ENCODE results near the gene ADNP2. TPM values are rescaled to one million over a fixed set of nuclear protein-coding genes. Genes with fewer than 3 reads are reported as not detected.
"Not testable (repeated sequence)": the region's sequence is repeated elsewhere in the genome, so short reads cannot be mapped to it uniquely, and the experiment has no call there.

The ADNP2 gene
- total RNA-seq, 1 experiment from 2014 or later = 40.5 TPM

GRCh38 chr18:80161781-80162417 is 52.8 kb downstream of the ADNP2 start:
- Histone ChIP-seq H3K27ac (ENCODE audit: low read length) (no peak overlapping the region), H3K9me3 (ENCODE audit: control insufficient read depth, insufficient read depth, low read depth, low read length) (no peaks in the 10 kb centered on the region; the same call in 1 of the 2 replicates), H3K4me3 (ENCODE audit: low read depth in 2 of 2, low read length in 2 of 2) (no peak overlapping the region), H3K36me3 (ENCODE audit: control insufficient read depth, insufficient read depth, low read length) (no peaks in the 10 kb centered on the region), H3K27me3 (ENCODE audit: control insufficient read depth, insufficient read depth, low read length) (no peaks in the 10 kb centered on the region), H3K4me1 (ENCODE audit: control insufficient read depth, insufficient read depth, low read length) (no peaks in the 10 kb centered on the region; the same call in 1 of the 2 replicates)
- DNase-seq (ENCODE audit: low read depth, low spot score) = no peak
- intact Hi-C loops (cut with micrococcal nuclease; ENCODE audit: unreplicated experiment) = no loop called here
- no peak for ATAC-seq
- POLR2A ChIA-PET = no interaction called here
- in situ Hi-C loops (cut with HindIII; ENCODE audit: low pct_unique_long_range_greater_than_20kb, low sequenced_read_pairs) = no loop called here
- CTCF ChIA-PET = no interaction called here
- no TSS peak for BruUV-seq (replicated peaks)
- no peak for TF ChIP-seq TCF7L2 (IDR thresholded peaks at IDR 0.05; ENCODE audit: low read depth, low read length)
- no peak for TF ChIP-seq POLR2AphosphoS5 (IDR thresholded peaks at IDR 0.05; ENCODE audit: low read depth, low read length)
- TF ChIP-seq, protein P1, sequence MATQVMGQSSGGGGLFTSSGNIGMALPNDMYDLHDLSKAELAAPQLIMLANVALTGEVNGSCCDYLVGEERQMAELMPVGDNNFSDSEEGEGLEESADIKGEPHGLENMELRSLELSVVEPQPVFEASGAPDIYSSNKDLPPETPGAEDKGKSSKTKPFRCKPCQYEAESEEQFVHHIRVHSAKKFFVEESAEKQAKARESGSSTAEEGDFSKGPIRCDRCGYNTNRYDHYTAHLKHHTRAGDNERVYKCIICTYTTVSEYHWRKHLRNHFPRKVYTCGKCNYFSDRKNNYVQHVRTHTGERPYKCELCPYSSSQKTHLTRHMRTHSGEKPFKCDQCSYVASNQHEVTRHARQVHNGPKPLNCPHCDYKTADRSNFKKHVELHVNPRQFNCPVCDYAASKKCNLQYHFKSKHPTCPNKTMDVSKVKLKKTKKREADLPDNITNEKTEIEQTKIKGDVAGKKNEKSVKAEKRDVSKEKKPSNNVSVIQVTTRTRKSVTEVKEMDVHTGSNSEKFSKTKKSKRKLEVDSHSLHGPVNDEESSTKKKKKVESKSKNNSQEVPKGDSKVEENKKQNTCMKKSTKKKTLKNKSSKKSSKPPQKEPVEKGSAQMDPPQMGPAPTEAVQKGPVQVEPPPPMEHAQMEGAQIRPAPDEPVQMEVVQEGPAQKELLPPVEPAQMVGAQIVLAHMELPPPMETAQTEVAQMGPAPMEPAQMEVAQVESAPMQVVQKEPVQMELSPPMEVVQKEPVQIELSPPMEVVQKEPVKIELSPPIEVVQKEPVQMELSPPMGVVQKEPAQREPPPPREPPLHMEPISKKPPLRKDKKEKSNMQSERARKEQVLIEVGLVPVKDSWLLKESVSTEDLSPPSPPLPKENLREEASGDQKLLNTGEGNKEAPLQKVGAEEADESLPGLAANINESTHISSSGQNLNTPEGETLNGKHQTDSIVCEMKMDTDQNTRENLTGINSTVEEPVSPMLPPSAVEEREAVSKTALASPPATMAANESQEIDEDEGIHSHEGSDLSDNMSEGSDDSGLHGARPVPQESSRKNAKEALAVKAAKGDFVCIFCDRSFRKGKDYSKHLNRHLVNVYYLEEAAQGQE (IDR thresholded peaks at IDR 0.05; ENCODE audit: insufficient read depth in 1 of 2, low read depth in 2 of 2, low read length in 1 of 2) = no peak

- in situ Hi-C loops (cut with HindIII; ENCODE audit: low pct_unique_long_range_greater_than_20kb, low sequenced_read_pairs) = no loop called here
- intact Hi-C loops (cut with micrococcal nuclease; ENCODE audit: unreplicated experiment) = no loop called here
- no peak for DNase-seq (ENCODE audit: low read depth, low spot score)
- ChIA-PET POLR2A (no interaction called here), CTCF (no interaction called here)
- Histone ChIP-seq H3K4me1 (ENCODE audit: control insufficient read depth, insufficient read depth, low read length) (no peaks in the 10 kb centered on the region; the same call in 1 of the 2 replicates), H3K27me3 (ENCODE audit: control insufficient read depth, insufficient read depth, low read length) (no peaks in the 10 kb centered on the region), H3K36me3 (ENCODE audit: control insufficient read depth, insufficient read depth, low read length) (no peaks in the 10 kb centered on the region), H3K4me3 (ENCODE audit: low read depth in 2 of 2, low read length in 2 of 2) (no peak overlapping the region), H3K27ac (ENCODE audit: low read length) (no peak overlapping the region), H3K9me3 (ENCODE audit: control insufficient read depth, insufficient read depth, low read depth, low read length) (no peaks in the 10 kb centered on the region; the same call in 1 of the 2 replicates)
- TF ChIP-seq, protein P1 (IDR thresholded peaks at IDR 0.05; ENCODE audit: insufficient read depth in 1 of 2, low read depth in 2 of 2, low read length in 1 of 2) = no peak
- no peak for TF ChIP-seq POLR2AphosphoS5 (IDR thresholded peaks at IDR 0.05; ENCODE audit: low read depth, low read length)
- no peak for TF ChIP-seq TCF7L2 (IDR thresholded peaks at IDR 0.05; ENCODE audit: low read depth, low read length)
- TF ChIP-seq SIN3A (IDR thresholded peaks at IDR 0.05; ENCODE audit: borderline replicate concordance, insufficient read depth, low read depth, low read length) = no peak
- TF ChIP-seq CTCF (IDR thresholded peaks at IDR 0.05) = no peak
- no peak for ATAC-seq
- BruUV-seq (replicated peaks) = no TSS peak
Observed at GRCh38 chr18:80163183-80163582, 54.1 kb downstream of the ADNP2 start.

- CTCF ChIA-PET; intact Hi-C loops (cut with micrococcal nuclease; ENCODE audit: unreplicated experiment); H3K36me3 ChIP-seq (ENCODE audit: control insufficient read depth, insufficient read depth, low read length); H3K4me1 ChIP-seq (ENCODE audit: control insufficient read depth, insufficient read depth, low read length); in situ Hi-C loops (cut with HindIII; ENCODE audit: low pct_unique_long_range_greater_than_20kb, low sequenced_read_pairs); ATAC-seq; POLR2A ChIA-PET; H3K4me3 ChIP-seq (ENCODE audit: low read depth in 2 of 2, low read length in 2 of 2); H3K9me3 ChIP-seq (ENCODE audit: control insufficient read depth, insufficient read depth, low read depth, low read length); H3K27ac ChIP-seq (ENCODE audit: low read length); H3K27me3 ChIP-seq (ENCODE audit: control insufficient read depth, insufficient read depth, low read length); DNase-seq (ENCODE audit: low read depth, low spot score): not testable (repeated sequence)
- BruUV-seq (replicated peaks) = TSS peak; percentile 40
Observed at GRCh38 chr18:80164727-80165355, 55.8 kb downstream of the ADNP2 start.
